NT2/D1 (cell line): ENCODE data around the gene TENM3.

ENCODE experiments used
- DNase-seq: peaks from one replicate; pipeline ENCODE4 v3.0.0-alpha.2; 2011; ENCODE audit warnings: low read depth, low spot score
- H3K27me3 ChIP-seq: 2 replicates; pipeline ENCODE4 v1.6.0; 2011; ENCODE audit warnings: mild to moderate bottlenecking; ENCODE audit not compliant: insufficient read length, insufficient read depth
- H3K36me3 ChIP-seq: 2 replicates; pipeline ENCODE4 v1.6.1; 2011; ENCODE audit warnings: mild to moderate bottlenecking, low read length, mixed read lengths; ENCODE audit not compliant: insufficient read depth, insufficient read length
- H3K4me1 ChIP-seq: 2 replicates; pipeline ENCODE4 v1.5.1; 2011; ENCODE audit not compliant: insufficient read depth, insufficient read length
- H3K4me3 ChIP-seq: 2 replicates; pipeline ENCODE4 v1.5.1; 2011; ENCODE audit warnings: low read depth; ENCODE audit not compliant: insufficient read length
- H3K9ac ChIP-seq: 2 replicates; pipeline ENCODE4 v1.6.0; 2011; ENCODE audit warnings: low read depth; ENCODE audit not compliant: insufficient read length
- H3K9me3 ChIP-seq: 2 replicates; pipeline ENCODE4 v1.5.1; 2011; ENCODE audit warnings: mild to moderate bottlenecking, low read length; ENCODE audit not compliant: insufficient read depth
- SUZ12 ChIP-seq: IDR thresholded peaks from 2 replicates; pipeline ENCODE4 v1.6.1; 2011; ENCODE audit not compliant: insufficient read length, insufficient read depth; ENCODE audit errors: extremely low read depth
- YY1 ChIP-seq: IDR thresholded peaks from 2 replicates; pipeline ENCODE4 v1.6.1; 2011; ENCODE audit not compliant: insufficient read length, insufficient read depth
- ZNF274 ChIP-seq: IDR thresholded peaks from 2 replicates; pipeline ENCODE4 v1.6.1; 2011; ENCODE audit warnings: mild to moderate bottlenecking, low read depth, low read length

Gene TENM3

GRCh38 chr4:182671749-182672148 lies 428.5 kb downstream of the TENM3 start:
- Histone ChIP-seq H3K9me3 (no peaks in the 10 kb centered on the region), H3K9ac (no peak overlapping the region), H3K36me3 (peaks cover 4% of the 10 kb centered on the region), H3K27me3 (no peaks in the 10 kb centered on the region), H3K4me3 (no peak overlapping the region), H3K4me1 (no peaks in the 10 kb centered on the region)
- no peak for DNase-seq
- TF ChIP-seq ZNF274 (no peak), YY1 (no peak), SUZ12 (no peak)

GRCh38 chr4:182678590-182678989 lies 435.4 kb downstream of the TENM3 start:
- no peak for DNase-seq
- Histone ChIP-seq H3K9ac (no peak overlapping the region), H3K4me1 (no peaks in the 10 kb centered on the region), H3K27me3 (no peaks in the 10 kb centered on the region), H3K4me3 (no peak overlapping the region), H3K36me3 (peaks cover 3% of the 10 kb centered on the region), H3K9me3 (no peaks in the 10 kb centered on the region)
- TF ChIP-seq YY1 (no peak), ZNF274 (no peak), SUZ12 (no peak)

GRCh38 chr4:182679533-182679932 lies 436.3 kb downstream of the TENM3 start:
- Histone ChIP-seq H3K4me3 (no peak overlapping the region), H3K36me3 (peaks cover under 1% of the 10 kb centered on the region), H3K4me1 (no peaks in the 10 kb centered on the region), H3K9me3 (no peaks in the 10 kb centered on the region), H3K27me3 (no peaks in the 10 kb centered on the region), H3K9ac (no peak overlapping the region)
- no peak for DNase-seq
- no peak for TF ChIP-seq SUZ12
- TF ChIP-seq YY1: no peak
- no peak for TF ChIP-seq ZNF274

GRCh38 chr4:182680234-182680653 lies 437.0 kb downstream of the TENM3 start:
- Histone ChIP-seq H3K9ac (no peak overlapping the region), H3K27me3 (no peaks in the 10 kb centered on the region), H3K4me3 (no peak overlapping the region), H3K9me3 (no peaks in the 10 kb centered on the region), H3K36me3 (no peaks in the 10 kb centered on the region), H3K4me1 (no peaks in the 10 kb centered on the region)
- DNase-seq: no peak
- no peak for TF ChIP-seq ZNF274
- no peak for TF ChIP-seq YY1
- TF ChIP-seq SUZ12: no peak

GRCh38 chr4:182683661-182684060 lies 440.5 kb downstream of the TENM3 start:
- Histone ChIP-seq H3K9me3 (no peaks in the 10 kb centered on the region), H3K4me3 (no peak overlapping the region), H3K36me3 (no peaks in the 10 kb centered on the region), H3K27me3 (no peaks in the 10 kb centered on the region), H3K9ac (no peak overlapping the region), H3K4me1 (no peaks in the 10 kb centered on the region)
- TF ChIP-seq ZNF274: no peak
- TF ChIP-seq SUZ12: no peak
- TF ChIP-seq YY1: no peak
- no peak for DNase-seq

- Histone ChIP-seq H3K9me3 (no peaks in the 10 kb centered on the region), H3K9ac (no peak overlapping the region), H3K4me1 (no peaks in the 10 kb centered on the region), H3K4me3 (no peak overlapping the region), H3K27me3 (no peaks in the 10 kb centered on the region), H3K36me3 (peaks cover 3% of the 10 kb centered on the region)
- TF ChIP-seq YY1: no peak
- TF ChIP-seq ZNF274: no peak
- no peak for TF ChIP-seq SUZ12
- no peak for DNase-seq
These were observed 441.6 kb downstream of the TENM3 start for GRCh38 chr4:182684796-182685195.

GRCh38 chr4:182688081-182688480 lies 444.9 kb downstream of the TENM3 start:
- H3K9ac ChIP-seq: no peak overlapping the region
- no peaks in the 10 kb centered on the region for H3K27me3 ChIP-seq
- TF ChIP-seq SUZ12 (no peak), YY1 (no peak), ZNF274 (no peak)
- no peaks in the 10 kb centered on the region for H3K9me3 ChIP-seq
- no peak overlapping the region for H3K4me3 ChIP-seq
- no peak for DNase-seq
- no peaks in the 10 kb centered on the region for H3K4me1 ChIP-seq
- peaks cover 9% of the 10 kb centered on the region for H3K36me3 ChIP-seq

- Histone ChIP-seq H3K4me3 (no peak overlapping the region), H3K27me3 (no peaks in the 10 kb centered on the region), H3K36me3 (peaks cover 10% of the 10 kb centered on the region), H3K9ac (no peak overlapping the region), H3K9me3 (no peaks in the 10 kb centered on the region), H3K4me1 (no peaks in the 10 kb centered on the region)
- TF ChIP-seq ZNF274 (no peak), SUZ12 (no peak), YY1 (no peak)
- no peak for DNase-seq
These were observed 451.3 kb downstream of the TENM3 start for GRCh38 chr4:182694551-182694950.
